HepG2 (cell line): ENCODE data around the gene SNX21. TPM values are rescaled to one million over a fixed set of nuclear protein-coding genes. Genes with fewer than 3 reads are reported as not detected.

Experiments
- CAMTA2 ChIP-seq: sonication (generic); formaldehyde crosslinking; IDR thresholded peaks from 2 replicates; pipeline ENCODE4 v1.4.0; 2020; ENCODE audit warnings: mild to moderate bottlenecking, missing genetic modification reagents, borderline replicate concordance
- CREB1 ChIP-seq, 2 experiments: fragments of 450-650 bp in 1 of 2; IDR thresholded peaks; 2 replicates each; pipeline ENCODE4 v1.6.1; 2016 to 2017; ENCODE audit warnings: control low read depth in 1 of 2, mild to moderate bottlenecking in 1 of 2, missing compliant biosample characterization in 1 of 2, missing genetic modification characterization in 1 of 2
- IKZF5 ChIP-seq: IDR thresholded peaks from 2 replicates; pipeline ENCODE4 v1.6.1; 2018; ENCODE audit warnings: missing genetic modification reagents, mild to moderate bottlenecking, missing compliant biosample characterization
- IRF2 ChIP-seq: IDR thresholded peaks from 2 replicates; pipeline ENCODE4 v1.6.1; 2018; ENCODE audit warnings: missing genetic modification reagents, missing compliant biosample characterization
- KLF11 ChIP-seq: IDR thresholded peaks from 2 replicates; pipeline ENCODE4 v1.6.1; 2016; ENCODE audit warnings: missing compliant biosample characterization
- MATR3 ChIP-seq: sonication (generic); formaldehyde crosslinking; IDR thresholded peaks from 2 replicates; pipeline ENCODE4 v1.4.0; 2020; ENCODE audit warnings: missing genetic modification reagents
- MIER3 ChIP-seq: IDR thresholded peaks from 2 replicates; pipeline ENCODE4 v1.6.1; 2016; ENCODE audit warnings: missing compliant biosample characterization, borderline replicate concordance
- NCOR1 ChIP-seq: fragments of 200-600 bp; sonication (generic); IDR thresholded peaks from 2 replicates; pipeline ENCODE4 v1.7.0; 2017; ENCODE audit warnings: antibody characterized with exemption, low read length, borderline replicate concordance
- REL ChIP-seq: sonication (generic); formaldehyde crosslinking; conservative IDR thresholded peaks from 2 replicates; pipeline ENCODE4 v1.8.0; 2022; ENCODE audit warnings: mild to moderate bottlenecking, missing genetic modification reagents, moderate library complexity
- SSRP1 ChIP-seq: IDR thresholded peaks from 2 replicates; pipeline ENCODE4 v1.6.1; 2016; ENCODE audit warnings: control low read depth
- TCF7L2 ChIP-seq: IDR thresholded peaks from 2 replicates; pipeline ENCODE4 v1.6.1; 2011; ENCODE audit warnings: mild to moderate bottlenecking, low read depth, low read length, moderate library complexity
- TEF ChIP-seq: sonication (generic); formaldehyde crosslinking; IDR thresholded peaks from 2 replicates; pipeline ENCODE4 v1.5.0; 2020; ENCODE audit warnings: missing genetic modification reagents
- ZBTB37 ChIP-seq: sonication (generic); formaldehyde crosslinking; IDR thresholded peaks from 2 replicates; pipeline ENCODE4 v1.4.0; 2020; ENCODE audit warnings: mild to moderate bottlenecking, missing genetic modification reagents
- ZFY ChIP-seq: sonication (generic); formaldehyde crosslinking; IDR thresholded peaks from 2 replicates; pipeline ENCODE4 v1.4.0; 2020; ENCODE audit warnings: missing genetic modification reagents
- ZKSCAN8 ChIP-seq: IDR thresholded peaks from 2 replicates; pipeline ENCODE4 v1.6.1; 2016; ENCODE audit warnings: borderline replicate concordance, missing genetic modification reagents, missing compliant biosample characterization
- ZNF296 ChIP-seq: sonication (generic); formaldehyde crosslinking; conservative IDR thresholded peaks from 2 replicates; pipeline ENCODE4 v1.5.0; 2020; ENCODE audit warnings: mild to moderate bottlenecking, missing genetic modification reagents
- ZNF468 ChIP-seq: sonication (generic); formaldehyde crosslinking; IDR thresholded peaks from 2 replicates; pipeline ENCODE4 v1.8.0; 2022; ENCODE audit warnings: mild to moderate bottlenecking, moderate library complexity, missing genetic modification reagents
- ZNF557 ChIP-seq: sonication (generic); formaldehyde crosslinking; IDR thresholded peaks from 2 replicates; pipeline ENCODE4 v1.4.0; 2020; ENCODE audit warnings: missing genetic modification reagents
- ZNF609 ChIP-seq: sonication (generic); formaldehyde crosslinking; IDR thresholded peaks from 2 replicates; pipeline ENCODE4 v1.4.0; 2020; ENCODE audit warnings: mild to moderate bottlenecking, missing genetic modification reagents, borderline replicate concordance
- polyA plus RNA-seq, 8 experiments: library from polyadenylated mRNA; depleted of rRNA in 3 of 8; stranded (reverse) in 7 of 8; unstranded in 1 of 8; fragments of >200 nt; fragmentation: Illumina TruSeq in 4 of 8; extraction: Trizol in 4 of 8; gene quantifications; 2 replicates each; pipeline versions ENCODE4 v1.2.1 to v1.2.3, GENCODE V29; 2011 to 2016; ENCODE audit warnings: low read depth in 4 of 8, missing spikeins in 1 of 8, mixed read lengths in 1 of 8; ENCODE audit not compliant: insufficient read depth in 1 of 8
- total RNA-seq, 5 experiments: library from RNA; depleted of rRNA; stranded (reverse); fragments of >200 nt; fragmentation: Illumina TruSeq; extraction: Trizol; gene quantifications; 2 replicates each; pipeline ENCODE4 v1.2.3, GENCODE V29; 2016; ENCODE audit warnings: low read depth in 1 of 5

SNX21 gene
- total and polyA plus RNA-seq, 2 of the 13 experiments (the other 11 are each of a cell fraction or from before 2014, with no cell fraction given), result 7.7 to 12.8 TPM

GRCh38 chr20:45833883-45834796 is 541 bp downstream of the SNX21 start (continued):
- peak; percentile 84 for TF ChIP-seq ZNF296 (CRISPR knock-in tag)
- no peak for TF ChIP-seq ZKSCAN8 (CRISPR knock-in tag)
- TF ChIP-seq TCF7L2, result no peak
- no peak for TF ChIP-seq TEF (CRISPR knock-in tag)
- TF ChIP-seq CAMTA2 (CRISPR knock-in tag), result peak; percentile 97
- no peak for TF ChIP-seq IRF2 (CRISPR knock-in tag)
- TF ChIP-seq IKZF5 (CRISPR knock-in tag), result no peak
- peak; percentile 37; the same call in 1 of the 2 replicates for TF ChIP-seq MIER3 (CRISPR knock-in tag)
- TF ChIP-seq ZNF609 (CRISPR knock-in tag), result no peak
- TF ChIP-seq ZFY (CRISPR knock-in tag), result peak; percentile 79
- TF ChIP-seq MATR3 (CRISPR knock-in tag), result 0 out of 2 replicates have a peak, but pooled peaks have one; percentile 48
- TF ChIP-seq ZBTB37 (CRISPR knock-in tag), result no peak
- TF ChIP-seq CREB1 (IDR thresholded peaks at IDR 0.05), result no peak
- no peak for TF ChIP-seq CREB1 (CRISPR knock-in tag; IDR thresholded peaks at IDR 0.05)
- TF ChIP-seq REL (CRISPR knock-in tag), result peak; percentile 88; the same call in 1 of the 2 replicates
- TF ChIP-seq SSRP1 (CRISPR knock-in tag), result no peak
- TF ChIP-seq ZNF557 (CRISPR knock-in tag), result no peak
- peak; percentile 47; the same call in 1 of the 2 replicates for TF ChIP-seq NCOR1
- TF ChIP-seq KLF11, result no peak
- TF ChIP-seq ZNF468, result no peak; the same call in 1 of the 2 replicates
